ENCODE data around the gene ASIC4. TPM values are rescaled to one million over a fixed set of nuclear protein-coding genes. Genes with fewer than 3 reads are reported as not detected.

Gene ASIC4
- total and polyA plus RNA-seq, 2 of the 13 experiments (the other 11 are each of a cell fraction or from before 2014, with no cell fraction given) = 0.03 TPM; not detected in 1

DNA sequence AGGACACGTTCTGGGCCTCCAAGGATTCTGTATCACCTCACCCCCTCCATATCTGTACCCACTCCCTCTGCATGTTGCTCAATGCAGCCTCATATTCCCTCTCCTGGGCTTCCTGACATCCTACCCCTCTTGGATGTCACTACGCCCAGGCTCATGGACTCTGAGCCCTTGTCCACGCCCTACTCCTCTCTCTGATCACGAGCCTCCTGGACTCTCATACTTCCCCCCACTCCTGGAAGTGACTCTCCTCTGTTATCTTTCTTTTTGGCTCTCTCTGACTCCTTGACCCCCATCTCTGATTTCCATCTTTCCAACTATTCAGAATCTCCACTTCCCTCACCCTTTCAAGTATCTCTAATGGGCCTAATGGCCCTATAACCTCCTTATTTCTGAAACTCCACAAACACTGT lies 31.7 kb downstream of the ASIC4 start (continued):
- TF ChIP-seq, protein P1, sequence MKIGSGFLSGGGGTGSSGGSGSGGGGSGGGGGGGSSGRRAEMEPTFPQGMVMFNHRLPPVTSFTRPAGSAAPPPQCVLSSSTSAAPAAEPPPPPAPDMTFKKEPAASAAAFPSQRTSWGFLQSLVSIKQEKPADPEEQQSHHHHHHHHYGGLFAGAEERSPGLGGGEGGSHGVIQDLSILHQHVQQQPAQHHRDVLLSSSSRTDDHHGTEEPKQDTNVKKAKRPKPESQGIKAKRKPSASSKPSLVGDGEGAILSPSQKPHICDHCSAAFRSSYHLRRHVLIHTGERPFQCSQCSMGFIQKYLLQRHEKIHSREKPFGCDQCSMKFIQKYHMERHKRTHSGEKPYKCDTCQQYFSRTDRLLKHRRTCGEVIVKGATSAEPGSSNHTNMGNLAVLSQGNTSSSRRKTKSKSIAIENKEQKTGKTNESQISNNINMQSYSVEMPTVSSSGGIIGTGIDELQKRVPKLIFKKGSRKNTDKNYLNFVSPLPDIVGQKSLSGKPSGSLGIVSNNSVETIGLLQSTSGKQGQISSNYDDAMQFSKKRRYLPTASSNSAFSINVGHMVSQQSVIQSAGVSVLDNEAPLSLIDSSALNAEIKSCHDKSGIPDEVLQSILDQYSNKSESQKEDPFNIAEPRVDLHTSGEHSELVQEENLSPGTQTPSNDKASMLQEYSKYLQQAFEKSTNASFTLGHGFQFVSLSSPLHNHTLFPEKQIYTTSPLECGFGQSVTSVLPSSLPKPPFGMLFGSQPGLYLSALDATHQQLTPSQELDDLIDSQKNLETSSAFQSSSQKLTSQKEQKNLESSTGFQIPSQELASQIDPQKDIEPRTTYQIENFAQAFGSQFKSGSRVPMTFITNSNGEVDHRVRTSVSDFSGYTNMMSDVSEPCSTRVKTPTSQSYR (CRISPR knock-in tag; IDR thresholded peaks at IDR 0.05; ENCODE audit: borderline replicate concordance) = peak; percentile 84
- TF ChIP-seq PCBP1 (IDR thresholded peaks at IDR 0.05; ENCODE audit: borderline replicate concordance, low read depth, low read length) = no peak
- TF ChIP-seq ZNF121 (CRISPR knock-in tag; IDR thresholded peaks at IDR 0.05) = no peak
- TF ChIP-seq ZNF564 (CRISPR knock-in tag; IDR thresholded peaks at IDR 0.05) = no peak
- peak; percentile 43; the same call in 1 of the 2 replicates for TF ChIP-seq EHMT2 (IDR thresholded peaks at IDR 0.05; ENCODE audit: borderline replicate concordance, low read depth, low read length)
- peak; percentile 94 for TF ChIP-seq SP5 (CRISPR knock-in tag; IDR thresholded peaks at IDR 0.05; ENCODE audit: borderline replicate concordance, low read depth)
- TF ChIP-seq ZNF577 (CRISPR knock-in tag; IDR thresholded peaks at IDR 0.05; ENCODE audit: borderline replicate concordance, low read depth) = no peak
- no peak for TF ChIP-seq ZNF761 (CRISPR knock-in tag; conservative IDR thresholded peaks at IDR 0.05)
- TF ChIP-seq, protein P2, sequence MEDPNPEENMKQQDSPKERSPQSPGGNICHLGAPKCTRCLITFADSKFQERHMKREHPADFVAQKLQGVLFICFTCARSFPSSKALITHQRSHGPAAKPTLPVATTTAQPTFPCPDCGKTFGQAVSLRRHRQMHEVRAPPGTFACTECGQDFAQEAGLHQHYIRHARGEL (CRISPR knock-in tag; IDR thresholded peaks at IDR 0.05) = no peak
- no peak for TF ChIP-seq ZNF615 (CRISPR knock-in tag; IDR thresholded peaks at IDR 0.05; ENCODE audit: borderline replicate concordance)
- TF ChIP-seq SP2 (CRISPR knock-in tag; IDR thresholded peaks at IDR 0.05) = no peak
- TF ChIP-seq SMAD9 (CRISPR knock-in tag; IDR thresholded peaks at IDR 0.05) = no peak
- no peak for TF ChIP-seq ZMYM3 (CRISPR knock-in tag; IDR thresholded peaks at IDR 0.05)
- no peak for TF ChIP-seq PAF1 (CRISPR knock-in tag; IDR thresholded peaks at IDR 0.05)
- TF ChIP-seq, protein P3, sequence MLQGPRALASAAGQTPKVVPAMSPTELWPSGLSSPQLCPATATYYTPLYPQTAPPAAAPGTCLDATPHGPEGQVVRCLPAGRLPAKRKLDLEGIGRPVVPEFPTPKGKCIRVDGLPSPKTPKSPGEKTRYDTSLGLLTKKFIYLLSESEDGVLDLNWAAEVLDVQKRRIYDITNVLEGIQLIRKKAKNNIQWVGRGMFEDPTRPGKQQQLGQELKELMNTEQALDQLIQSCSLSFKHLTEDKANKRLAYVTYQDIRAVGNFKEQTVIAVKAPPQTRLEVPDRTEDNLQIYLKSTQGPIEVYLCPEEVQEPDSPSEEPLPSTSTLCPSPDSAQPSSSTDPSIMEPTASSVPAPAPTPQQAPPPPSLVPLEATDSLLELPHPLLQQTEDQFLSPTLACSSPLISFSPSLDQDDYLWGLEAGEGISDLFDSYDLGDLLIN (CRISPR knock-in tag; IDR thresholded peaks at IDR 0.05; ENCODE audit: borderline replicate concordance) = no peak
- TF ChIP-seq, protein P4, sequence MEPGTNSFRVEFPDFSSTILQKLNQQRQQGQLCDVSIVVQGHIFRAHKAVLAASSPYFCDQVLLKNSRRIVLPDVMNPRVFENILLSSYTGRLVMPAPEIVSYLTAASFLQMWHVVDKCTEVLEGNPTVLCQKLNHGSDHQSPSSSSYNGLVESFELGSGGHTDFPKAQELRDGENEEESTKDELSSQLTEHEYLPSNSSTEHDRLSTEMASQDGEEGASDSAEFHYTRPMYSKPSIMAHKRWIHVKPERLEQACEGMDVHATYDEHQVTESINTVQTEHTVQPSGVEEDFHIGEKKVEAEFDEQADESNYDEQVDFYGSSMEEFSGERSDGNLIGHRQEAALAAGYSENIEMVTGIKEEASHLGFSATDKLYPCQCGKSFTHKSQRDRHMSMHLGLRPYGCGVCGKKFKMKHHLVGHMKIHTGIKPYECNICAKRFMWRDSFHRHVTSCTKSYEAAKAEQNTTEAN (CRISPR knock-in tag; conservative IDR thresholded peaks at IDR 0.05) = no peak
- TF ChIP-seq, protein P5, sequence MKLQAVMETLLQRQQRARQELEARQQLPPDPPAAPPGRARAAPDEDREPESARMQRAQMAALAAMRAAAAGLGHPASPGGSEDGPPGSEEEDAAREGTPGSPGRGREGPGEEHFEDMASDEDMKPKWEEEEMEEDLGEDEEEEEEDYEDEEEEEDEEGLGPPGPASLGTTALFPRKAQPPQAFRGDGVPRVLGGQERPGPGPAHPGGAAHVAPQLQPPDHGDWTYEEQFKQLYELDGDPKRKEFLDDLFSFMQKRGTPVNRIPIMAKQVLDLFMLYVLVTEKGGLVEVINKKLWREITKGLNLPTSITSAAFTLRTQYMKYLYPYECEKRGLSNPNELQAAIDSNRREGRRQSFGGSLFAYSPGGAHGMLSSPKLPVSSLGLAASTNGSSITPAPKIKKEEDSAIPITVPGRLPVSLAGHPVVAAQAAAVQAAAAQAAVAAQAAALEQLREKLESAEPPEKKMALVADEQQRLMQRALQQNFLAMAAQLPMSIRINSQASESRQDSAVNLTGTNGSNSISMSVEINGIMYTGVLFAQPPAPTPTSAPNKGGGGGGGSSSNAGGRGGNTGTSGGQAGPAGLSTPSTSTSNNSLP (IDR thresholded peaks at IDR 0.05; ENCODE audit: low read depth, low read length) = no peak; the same call in 1 of the 2 replicates
- peak; percentile 74 for TF ChIP-seq HDAC1 (CRISPR knock-in tag; IDR thresholded peaks at IDR 0.05)
- no peak for TF ChIP-seq SRSF1 (optimal IDR thresholded peaks at IDR 0.05; ENCODE audit: low read depth, low read length)
- TF ChIP-seq, protein P6, sequence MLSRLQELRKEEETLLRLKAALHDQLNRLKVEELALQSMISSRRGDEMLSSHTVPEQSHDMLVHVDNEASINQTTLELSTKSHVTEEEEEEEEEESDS (CRISPR knock-in tag; IDR thresholded peaks at IDR 0.05; ENCODE audit: borderline replicate concordance) = no peak
- TF ChIP-seq ARNTL (CRISPR knock-in tag; IDR thresholded peaks at IDR 0.05) = no peak
- TF ChIP-seq DPF2 (CRISPR knock-in tag; IDR thresholded peaks at IDR 0.05; ENCODE audit: borderline replicate concordance, low read depth) = 0 out of 2 replicates have a peak, but pooled peaks have one; percentile 36

All from HepG2 (cell line).